Breast epithelium (tissue), 3 donors: Measurements from ENCODE around the gene PRSS23.

ENCODE experiments used
- CTCF ChIP-seq, 3 donors: fragments of 450-650 bp; IDR thresholded peaks; one replicate each; pipeline ENCODE4 v1.5.1; 2016 to 2017; ENCODE audit warnings: antibody characterized with exemption in 3 of 3, mild to moderate bottlenecking in 3 of 3, moderate library complexity in 3 of 3
- POLR2AphosphoS5 ChIP-seq, 3 donors: sonication (generic); formaldehyde crosslinking; IDR thresholded peaks; one replicate each; pipeline ENCODE4 v1.6.1; 2017; ENCODE audit warnings: antibody characterized with exemption in 3 of 3

- no peak for TF ChIP-seq CTCF (IDR thresholded peaks at IDR 0.05)
- TF ChIP-seq POLR2AphosphoS5 (IDR thresholded peaks at IDR 0.05), result no peak
Observed at GRCh38 chr11:86787656-86788055, 12.7 kb upstream of the PRSS23 start.
